ENCODE measurements around the gene OVAAL. TPM values are rescaled to one million over a fixed set of nuclear protein-coding genes. Genes with fewer than 3 reads are reported as not detected.

Gene OVAAL
- total RNA-seq, 1 donor from 2014 or later, result not detected

DNA sequence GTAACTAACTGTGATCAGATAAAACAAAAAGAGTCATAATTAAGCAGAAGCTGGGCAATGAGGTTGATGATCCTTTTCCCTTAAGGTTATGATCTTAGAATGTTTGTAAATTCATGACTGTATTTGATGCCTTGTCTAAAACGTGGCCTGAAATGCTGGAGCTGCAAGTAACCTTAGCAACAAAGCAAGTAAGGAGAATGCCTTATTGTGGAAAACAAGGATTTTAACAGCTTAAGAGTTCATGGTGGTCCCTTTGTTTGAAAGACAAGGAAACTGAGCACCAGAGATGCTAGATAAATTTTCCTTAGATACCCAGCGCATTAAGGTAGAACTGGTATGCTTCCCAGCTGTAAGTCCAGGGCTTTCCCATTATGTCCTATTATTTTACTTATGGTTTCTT is 47.4 kb downstream of the OVAAL start:
- DNase-seq (ENCODE audit: low read depth in 2 of 2), result no peak

DNA sequence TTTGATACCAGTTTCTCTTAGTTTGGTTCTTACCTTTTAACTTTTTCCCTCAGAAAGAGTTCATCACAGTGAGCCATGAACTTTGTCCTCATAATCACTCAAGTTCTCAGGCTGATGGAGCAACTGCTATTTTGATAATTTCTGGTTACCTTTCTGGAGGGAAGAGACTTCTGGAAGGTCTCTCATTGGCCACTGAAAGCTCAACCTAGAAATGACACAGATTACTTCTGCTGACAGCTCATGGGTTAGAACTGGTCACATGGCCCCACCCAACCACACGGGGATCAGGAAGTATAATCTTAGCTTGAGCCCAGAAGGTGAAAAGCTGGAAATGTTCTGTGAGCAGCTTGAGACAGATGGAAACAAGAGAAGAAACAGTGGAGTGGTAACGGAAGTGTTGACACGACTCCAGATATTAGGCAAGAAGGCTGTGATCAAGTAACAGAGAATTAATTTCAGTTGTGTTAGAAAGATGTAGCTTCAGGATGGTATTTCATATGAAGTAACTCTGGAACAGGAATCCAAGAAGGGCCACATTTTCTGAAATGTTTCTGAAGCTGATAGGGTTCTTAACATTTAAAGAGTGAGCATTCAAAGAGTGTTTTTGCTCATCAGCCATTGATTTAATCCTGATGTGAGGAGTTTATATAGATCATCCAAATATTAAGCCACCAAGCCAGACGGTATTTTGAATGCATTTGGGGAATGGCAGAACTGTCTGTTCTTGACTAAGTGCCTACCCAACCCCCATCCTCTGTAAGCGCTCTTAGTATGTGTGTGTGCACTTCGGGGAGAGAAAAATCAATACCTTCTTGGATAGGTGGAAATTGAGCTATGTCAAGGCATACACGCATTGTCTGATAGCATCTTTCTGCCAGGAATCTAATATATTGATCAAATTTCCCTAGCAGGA is 51.1 kb downstream of the OVAAL start:
- no peak for DNase-seq (ENCODE audit: low read depth in 2 of 2)

- DNase-seq (ENCODE audit: low read depth in 2 of 2), result no peak
Measured at GRCh38 chr1:180610556-180611015, 51.8 kb downstream of the OVAAL start.

- peak; percentile 23 to 50 for DNase-seq (ENCODE audit: low read depth in 2 of 2)
Measured at GRCh38 chr1:180611016-180611930, 52.5 kb downstream of the OVAAL start.

DNA sequence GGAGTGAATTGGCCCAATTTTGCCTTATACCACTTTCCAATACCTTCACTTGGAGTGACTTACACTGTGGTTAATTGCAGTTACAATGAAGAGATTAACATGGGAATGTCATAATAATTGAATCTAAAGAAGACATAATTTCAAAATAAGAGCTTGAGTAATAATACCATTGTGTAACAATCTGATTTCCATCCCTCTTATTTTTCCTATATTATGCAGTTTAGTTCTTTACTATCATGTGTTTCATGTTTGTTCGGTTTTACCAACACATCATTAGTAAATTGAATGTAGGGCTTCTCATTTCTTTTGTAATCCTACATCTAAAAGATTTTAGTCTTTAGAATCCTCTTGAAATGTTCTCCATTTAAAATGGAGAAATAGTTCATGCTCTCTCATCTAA is 53.9 kb downstream of the OVAAL start:
- DNase-seq (ENCODE audit: low read depth in 2 of 2), result no peak

- DNase-seq (ENCODE audit: low read depth in 2 of 2), result no peak
Measured at GRCh38 chr1:180614730-180615129, 56.0 kb downstream of the OVAAL start.

- peak in 1 of 2 donors; percentile 12 for DNase-seq (ENCODE audit: low read depth in 2 of 2)
Measured at GRCh38 chr1:180615493-180616290, 56.9 kb downstream of the OVAAL start.

Other genes with a start within 250 kb of the OVAAL start
- 46.2 and 47.9 TPM in 2 replicates for gene ACBD6, start 56.4 kb upstream of the OVAAL start, total RNA-seq
- 21.8 and 25.9 TPM in 2 replicates for gene XPR1, start 73.1 kb downstream of the OVAAL start, total RNA-seq

Measured in lung microvascular endothelial cell (primary cell).